Measurements from ENCODE around the gene LIPH. TPM values are rescaled to one million over a fixed set of nuclear protein-coding genes. Genes with fewer than 3 reads are reported as not detected.

LIPH gene
- total and polyA plus RNA-seq, 2 of the 8 experiments (the other 6 are each of a cell fraction or from before 2014, with no cell fraction given) = 0.08 TPM; not detected in 1

GRCh38 chr3:185595526-185595925, 43.1 kb upstream of the LIPH start:
- H4K20me1 ChIP-seq (replicated peaks in 1 of 2; ENCODE audit: control insufficient read depth in 1 of 2, insufficient read depth in 2 of 2, low read length in 2 of 2) = peaks cover 2% of the 10 kb centered on the region in 2 experiments
- H3K23ac ChIP-seq (ENCODE audit: insufficient read length) = no peak overlapping the region
- ChIA-PET POLR2A (ENCODE audit: partially characterized antibody) (interaction anchor here (1.9 to 2.0 kb wide), 2 partner anchors 10 to 30 kb away, joined by 6 read pairs; no protein-coding TSS in a partner anchor), CTCF (ENCODE audit: partially characterized antibody) (interaction anchor here (1.1 to 2.2 kb wide), 3 partner anchors 9 to 20 kb away, joined by 3 to 6 read pairs (median 3); partner anchors contain the start of gene SENP2)
- H3K27me3 ChIP-seq (replicated peaks in 1 of 4; ENCODE audit: control insufficient read depth in 3 of 4, extremely low read depth in 1 of 4, insufficient read depth in 3 of 4, low read length in 3 of 4) = no peaks in the 10 kb centered on the region
- no peak overlapping the region for H4K91ac ChIP-seq (replicated peaks; ENCODE audit: insufficient read length, low read length)
- H3K14ac ChIP-seq (ENCODE audit: insufficient read length) = no peak overlapping the region
- no peak overlapping the region for H2BK15ac ChIP-seq (ENCODE audit: low read length)
- H3K4me3 ChIP-seq (ENCODE audit: extremely low read depth in 1 of 4, insufficient read depth in 2 of 4, low read depth in 3 of 4, low read length in 4 of 4) = no peak overlapping the region
- no peak overlapping the region for H3K27ac ChIP-seq (ENCODE audit: low read depth, low read length)
- H2BK20ac ChIP-seq (ENCODE audit: low read length) = no peak overlapping the region
- no peak overlapping the region for H4K8ac ChIP-seq (ENCODE audit: extremely low read depth, insufficient read depth, low read length)
- no peak overlapping the region for H4K5ac ChIP-seq (ENCODE audit: insufficient read length, low read depth, low read length)
- no peak for DNase-seq (ENCODE audit: low read depth in 1 of 2, low spot score in 2 of 2)
- no peak overlapping the region for H3K4ac ChIP-seq (replicated peaks; ENCODE audit: insufficient read length, low read depth, low read length)
- H3K4me1 ChIP-seq (replicated peaks in 1 of 4; ENCODE audit: control insufficient read depth in 3 of 4, insufficient read depth in 4 of 4, low read length in 3 of 4) = no peaks in the 10 kb centered on the region
- H3K9me3 ChIP-seq (ENCODE audit: insufficient read depth in 2 of 2, low read depth in 1 of 2, low read length in 1 of 2) = no peaks in the 10 kb centered on the region
- H3K23me2 ChIP-seq (ENCODE audit: low read depth, low read length) = no peaks in the 10 kb centered on the region
- H3K56ac ChIP-seq (replicated peaks; ENCODE audit: insufficient read length, low read depth, low read length) = no peak overlapping the region
- no peaks in the 10 kb centered on the region; the same call in 1 of the 2 replicates for H3K79me1 ChIP-seq (ENCODE audit: low read depth, low read length)
- no peak overlapping the region for H3K4me2 ChIP-seq (ENCODE audit: insufficient read depth in 1 of 2, low read depth in 2 of 2, low read length in 2 of 2)
- H2AK5ac ChIP-seq (ENCODE audit: low read depth, low read length) = no peak overlapping the region
- TF ChIP-seq TAF7 (optimal IDR thresholded peaks at IDR 0.05; ENCODE audit: borderline replicate concordance, low read depth, low read length) (no peak), TCF12 (IDR thresholded peaks at IDR 0.05; ENCODE audit: low read depth, low read length) (no peak), CBX5 (IDR thresholded peaks at IDR 0.05; ENCODE audit: low read depth, low read length) (no peak), YY1 (IDR thresholded peaks at IDR 0.05; ENCODE audit: low read depth, low read length) (no peak), FOSL1 (IDR thresholded peaks at IDR 0.05; ENCODE audit: insufficient read depth, low read depth, low read length) (no peak), NRF1 (IDR thresholded peaks at IDR 0.05; ENCODE audit: low read depth, low read length) (no peak), MAX (IDR thresholded peaks at IDR 0.05) (no peak)
- no peak overlapping the region for H2BK12ac ChIP-seq (ENCODE audit: low read depth, low read length)
- H2AFZ ChIP-seq (ENCODE audit: low read length) = no peak overlapping the region
- H3K79me2 ChIP-seq (ENCODE audit: control insufficient read depth in 1 of 2, insufficient read depth in 2 of 2, low read length in 2 of 2) = peaks cover 0 to 66% of the 10 kb centered on the region in 2 experiments; a peak in 3 of 4 replicates
- no peak overlapping the region for H2BK120ac ChIP-seq (replicated peaks; ENCODE audit: low read depth, low read length)
- peaks cover 2 to 64% (median 6%) of the 10 kb centered on the region in 4 experiments; a peak in 5 of 8 replicates for H3K36me3 ChIP-seq (ENCODE audit: control insufficient read depth in 2 of 4, insufficient read depth in 4 of 4, low read length in 3 of 4)
- no peak overlapping the region for H3K9ac ChIP-seq (replicated peaks in 1 of 4; ENCODE audit: extremely low read depth in 1 of 4, low read depth in 3 of 4, low read length in 3 of 4)
- no peak overlapping the region for H3K18ac ChIP-seq (ENCODE audit: extremely low read depth, low read length)
- no peak overlapping the region for H2BK5ac ChIP-seq (ENCODE audit: low read depth, low read length)
- FAIRE-seq = no peak
- WGBS, 2 experiments (ENCODE audit: extremely low coverage in 1 of 2, insufficient coverage in 1 of 2, insufficient read length in 1 of 2, insufficient replicate concordance in 2 of 2, low coverage in 1 of 2, low lambda C conversion rate in 2 of 2, missing lambda C conversion rate in 1 of 2) = 93% methylated on average over 3 of the region's 4 CpGs; no CpG with 5 or more reads in 1 of the 2 experiments

Measured in H1 (cell line).